K562 (cell line): Measurements from ENCODE around the gene NINL. TPM values are rescaled to one million over a fixed set of nuclear protein-coding genes. Genes with fewer than 3 reads are reported as not detected.
A peak's percentile ranks its signal among the peaks of the same experiment; 100 is the strongest.

Experiments
- BMI1 ChIP-seq: fragments of 150-350 bp; IDR thresholded peaks from 2 replicates; pipeline ENCODE4 v1.6.1; 2014; ENCODE audit warnings: low read length
- HMGN3 ChIP-seq: IDR thresholded peaks from 2 replicates; pipeline ENCODE4 v1.6.1; 2011; ENCODE audit warnings: borderline replicate concordance, low read depth, mild to moderate bottlenecking, mixed read lengths, low read length; ENCODE audit not compliant: insufficient read length; ENCODE audit errors: extremely low read depth
- ILF3 ChIP-seq: fragments of 450-650 bp; IDR thresholded peaks from 2 replicates; pipeline ENCODE4 v1.6.1; 2018; ENCODE audit warnings: antibody characterized with exemption, mild to moderate bottlenecking, moderate library complexity, borderline replicate concordance
- KDM5B ChIP-seq: fragments of 200-600 bp; sonication (generic); IDR thresholded peaks from 2 replicates; pipeline ENCODE4 v1.6.1; 2012; ENCODE audit warnings: low read depth, mild to moderate bottlenecking, moderate library complexity, low read length, control low read depth, inconsistent platforms; ENCODE audit not compliant: insufficient replicate concordance
- KLF1 ChIP-seq: fragments of 450-650 bp; IDR thresholded peaks from 2 replicates; pipeline ENCODE4 v1.6.1; 2016; ENCODE audit warnings: missing genetic modification characterization, missing compliant biosample characterization
- MCM3 ChIP-seq: fragments of 450-650 bp; IDR thresholded peaks from 2 replicates; pipeline ENCODE4 v1.6.1; 2016
- MYNN ChIP-seq, 2 experiments: sonication (generic); formaldehyde crosslinking in 1 of 2; IDR thresholded peaks; 2 replicates each; pipeline versions ENCODE4 v1.5.0 to v1.6.1; 2016 to 2020; ENCODE audit warnings: antibody characterized with exemption in 1 of 2, missing genetic modification reagents in 1 of 2
- NCOA6 ChIP-seq: fragments of 450-650 bp; IDR thresholded peaks from 2 replicates; pipeline ENCODE4 v1.6.1; 2017; ENCODE audit warnings: mild to moderate bottlenecking
- PHF21A ChIP-seq: fragments of 450-650 bp; IDR thresholded peaks from 2 replicates; pipeline ENCODE4 v1.6.1; 2017; ENCODE audit warnings: low read depth, borderline replicate concordance
- POLR2G ChIP-seq: fragments of 200-400 bp; formaldehyde crosslinking; IDR thresholded peaks from 2 replicates; pipeline ENCODE4 v1.6.1; 2017; ENCODE audit warnings: low read depth, mild to moderate bottlenecking, antibody characterized with exemption, low read length, moderate library complexity
- RCOR1 ChIP-seq, 2 experiments: IDR thresholded peaks; 2 replicates each; pipeline ENCODE4 v1.6.1; 2012; ENCODE audit warnings: low read depth in 2 of 2, low read length in 2 of 2, borderline replicate concordance in 1 of 2, improper control_type of control experiment in 1 of 2
- TAF9B ChIP-seq: fragments of 450-650 bp; IDR thresholded peaks from 2 replicates; pipeline ENCODE4 v1.6.1; 2018; ENCODE audit warnings: mild to moderate bottlenecking; ENCODE audit not compliant: partially characterized antibody
- ZNF146 ChIP-seq: IDR thresholded peaks from one replicate; pipeline ENCODE4 v1.6.1; 2018; ENCODE audit warnings: missing compliant biosample characterization; ENCODE audit not compliant: unreplicated experiment
- ZNF696 ChIP-seq: fragments of 250-450 bp; sonication (Bioruptor Pico); conservative IDR thresholded peaks from 2 replicates; pipeline ENCODE4 v1.4.0; 2020; ENCODE audit warnings: mild to moderate bottlenecking, moderate library complexity
- ZNF75A ChIP-seq: fragments of 450-650 bp; formaldehyde crosslinking; IDR thresholded peaks from 2 replicates; pipeline ENCODE4 v1.4.0; 2020; ENCODE audit warnings: mild to moderate bottlenecking
- polyA plus RNA-seq, 8 experiments: library from polyadenylated mRNA; depleted of rRNA in 4 of 8; stranded (reverse) in 5 of 8; unstranded in 3 of 8; fragments of >200 nt; fragmentation: Nextera tagmentation in 2 of 8; fragmentation: Illumina TruSeq in 1 of 8; extraction: Ambion mirVana in 2 of 8; extraction: Trizol in 1 of 8; gene quantifications; 2 replicates each; pipeline versions ENCODE4 v1.2.1 to v1.2.3, GENCODE V29; 2011 to 2014; ENCODE audit warnings: inconsistent platforms in 1 of 8, missing spikeins in 1 of 8
- total RNA-seq, 7 experiments: library from RNA; depleted of rRNA in 6 of 7; stranded (reverse); fragments of >200 nt in 6 of 7; fragmentation: Illumina TruSeq in 2 of 7; extraction: Trizol in 2 of 7; gene quantifications; 2 replicates each; pipeline versions ENCODE4 v1.2.1 to v1.2.3, GENCODE V29; 2011 to 2021; ENCODE audit warnings: low replicate concordance in 1 of 7
- TF ChIP-seq, protein P1 (sequence below): IDR thresholded peaks from 3 replicates; pipeline ENCODE4 v1.6.1; 2011; ENCODE audit warnings: borderline replicate concordance, mild to moderate bottlenecking, moderate library complexity; ENCODE audit not compliant: insufficient read length; ENCODE audit errors: extremely low read depth
- TF ChIP-seq, protein P2 (sequence below): fragments of 250-450 bp; sonication (Bioruptor Pico); IDR thresholded peaks from 2 replicates; pipeline ENCODE4 v1.5.0; 2021

The NINL gene
- total and polyA plus RNA-seq, 9 of the 15 experiments (the other 6 are each of a cell fraction or from before 2014, with no cell fraction given): 0.03 to 0.22 (median 0.05) TPM; not detected in 5

DNA sequence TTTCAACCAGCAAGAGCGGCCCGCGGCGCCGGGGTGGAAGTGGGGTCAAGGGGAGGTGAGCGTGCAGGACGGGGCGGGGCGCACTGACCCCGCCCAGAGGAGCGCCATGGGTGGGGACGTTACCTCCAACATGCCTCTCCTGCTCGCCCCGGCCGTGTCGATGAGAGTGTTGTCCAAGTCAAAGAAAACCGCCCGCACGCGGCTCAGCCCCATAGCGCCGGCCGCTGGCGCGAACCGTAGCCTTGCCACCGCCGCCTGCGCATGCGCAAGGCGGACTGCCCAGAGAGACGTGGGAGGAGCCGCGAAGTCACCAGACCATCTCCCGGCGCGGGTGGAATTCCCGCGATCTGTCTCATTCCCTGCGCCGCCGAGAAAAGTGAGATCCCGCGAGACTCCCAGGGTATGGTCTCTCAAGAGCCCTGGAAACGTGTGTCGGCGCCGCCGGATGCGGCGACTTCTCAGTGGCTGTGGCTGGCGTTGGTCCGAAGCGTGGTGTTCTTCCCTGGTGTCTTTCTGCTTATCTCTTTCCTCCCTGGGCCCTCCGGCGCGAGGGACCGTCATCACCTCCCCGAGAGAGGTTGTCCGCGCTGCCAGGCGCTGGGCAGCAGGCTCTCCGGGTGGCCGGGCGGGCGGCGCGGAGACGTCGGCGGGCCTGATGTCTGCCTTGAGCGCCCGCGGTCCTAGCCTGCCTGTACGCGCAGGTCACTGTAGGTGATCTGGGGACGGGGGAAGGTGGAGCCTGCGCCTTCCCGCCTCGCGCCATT, 38.6 kb upstream of the NINL start, which contains the start of gene NANP (continued):
- TF ChIP-seq TAF9B: peak; percentile 28
- TF ChIP-seq HMGN3: no peak
- no peak for TF ChIP-seq ILF3
- no peak for TF ChIP-seq ZNF75A (CRISPR knock-in tag)
- TF ChIP-seq, protein P1, sequence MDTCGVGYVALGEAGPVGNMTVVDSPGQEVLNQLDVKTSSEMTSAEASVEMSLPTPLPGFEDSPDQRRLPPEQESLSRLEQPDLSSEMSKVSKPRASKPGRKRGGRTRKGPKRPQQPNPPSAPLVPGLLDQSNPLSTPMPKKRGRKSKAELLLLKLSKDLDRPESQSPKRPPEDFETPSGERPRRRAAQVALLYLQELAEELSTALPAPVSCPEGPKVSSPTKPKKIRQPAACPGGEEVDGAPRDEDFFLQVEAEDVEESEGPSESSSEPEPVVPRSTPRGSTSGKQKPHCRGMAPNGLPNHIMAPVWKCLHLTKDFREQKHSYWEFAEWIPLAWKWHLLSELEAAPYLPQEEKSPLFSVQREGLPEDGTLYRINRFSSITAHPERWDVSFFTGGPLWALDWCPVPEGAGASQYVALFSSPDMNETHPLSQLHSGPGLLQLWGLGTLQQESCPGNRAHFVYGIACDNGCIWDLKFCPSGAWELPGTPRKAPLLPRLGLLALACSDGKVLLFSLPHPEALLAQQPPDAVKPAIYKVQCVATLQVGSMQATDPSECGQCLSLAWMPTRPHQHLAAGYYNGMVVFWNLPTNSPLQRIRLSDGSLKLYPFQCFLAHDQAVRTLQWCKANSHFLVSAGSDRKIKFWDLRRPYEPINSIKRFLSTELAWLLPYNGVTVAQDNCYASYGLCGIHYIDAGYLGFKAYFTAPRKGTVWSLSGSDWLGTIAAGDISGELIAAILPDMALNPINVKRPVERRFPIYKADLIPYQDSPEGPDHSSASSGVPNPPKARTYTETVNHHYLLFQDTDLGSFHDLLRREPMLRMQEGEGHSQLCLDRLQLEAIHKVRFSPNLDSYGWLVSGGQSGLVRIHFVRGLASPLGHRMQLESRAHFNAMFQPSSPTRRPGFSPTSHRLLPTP: no peak
- TF ChIP-seq NCOA6: no peak
- no peak for TF ChIP-seq MCM3
- TF ChIP-seq KLF1 (tag): no peak
- TF ChIP-seq ZNF696: no peak
- TF ChIP-seq, protein P2, sequence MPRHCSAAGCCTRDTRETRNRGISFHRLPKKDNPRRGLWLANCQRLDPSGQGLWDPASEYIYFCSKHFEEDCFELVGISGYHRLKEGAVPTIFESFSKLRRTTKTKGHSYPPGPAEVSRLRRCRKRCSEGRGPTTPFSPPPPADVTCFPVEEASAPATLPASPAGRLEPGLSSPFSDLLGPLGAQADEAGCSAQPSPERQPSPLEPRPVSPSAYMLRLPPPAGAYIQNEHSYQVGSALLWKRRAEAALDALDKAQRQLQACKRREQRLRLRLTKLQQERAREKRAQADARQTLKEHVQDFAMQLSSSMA: no peak
- peak; percentile 94 for TF ChIP-seq KDM5B
- no peak for TF ChIP-seq RCOR1 (IDR thresholded peaks at IDR 0.05; ENCODE audit: borderline replicate concordance in 1 of 2, low read depth in 2 of 2, low read length in 2 of 2)
- TF ChIP-seq MYNN (IDR thresholded peaks at IDR 0.05): no peak
- TF ChIP-seq MYNN (CRISPR knock-in tag; IDR thresholded peaks at IDR 0.05): no peak
- TF ChIP-seq POLR2G: peak; percentile 94
- TF ChIP-seq PHF21A: no peak
- TF ChIP-seq BMI1: no peak
- TF ChIP-seq ZNF146 (CRISPR knock-in tag): no peak
